K562 (cell line): ENCODE data around the gene NEMP1. TPM values are rescaled to one million over a fixed set of nuclear protein-coding genes. Genes with fewer than 3 reads are reported as not detected.

Experiments
- CC2D1A ChIP-seq: fragments of 450-650 bp; IDR thresholded peaks from 2 replicates; pipeline ENCODE4 v1.6.1; 2017; ENCODE audit warnings: mild to moderate bottlenecking
- EP300 ChIP-seq: IDR thresholded peaks from 2 replicates; pipeline ENCODE4 v1.6.1; 2012; ENCODE audit warnings: low read length, improper control_type of control experiment
- GATAD2A ChIP-seq: fragments of 450-650 bp; IDR thresholded peaks from 2 replicates; pipeline ENCODE4 v1.6.1; 2017
- POLR2G ChIP-seq: fragments of 200-400 bp; formaldehyde crosslinking; IDR thresholded peaks from 2 replicates; pipeline ENCODE4 v1.6.1; 2017; ENCODE audit warnings: low read depth, mild to moderate bottlenecking, antibody characterized with exemption, low read length, moderate library complexity
- SMC3 ChIP-seq: conservative IDR thresholded peaks from 2 replicates; pipeline ENCODE4 v1.6.1; 2011; ENCODE audit warnings: low read depth, low read length, improper control_type of control experiment; ENCODE audit not compliant: insufficient read depth
- TAF1 ChIP-seq: IDR thresholded peaks from 2 replicates; pipeline ENCODE4 v1.6.1; 2011; ENCODE audit warnings: mild to moderate bottlenecking, low read length, moderate library complexity; ENCODE audit not compliant: insufficient read depth, control insufficient read depth, severe bottlenecking; ENCODE audit errors: extremely low read depth
- UBTF ChIP-seq, 2 experiments: IDR thresholded peaks; 2 replicates each; pipeline ENCODE4 v1.6.1; 2012; ENCODE audit warnings: improper control_type of control experiment in 2 of 2, low read depth in 2 of 2, low read length in 2 of 2, borderline replicate concordance in 1 of 2
- ZFP30 ChIP-seq: fragments of 250-450 bp; sonication (Bioruptor Pico); IDR thresholded peaks from 2 replicates; pipeline ENCODE4 v1.8.0; 2022; ENCODE audit warnings: moderate library complexity, mild to moderate bottlenecking, inconsistent platforms, borderline replicate concordance
- polyA plus RNA-seq, 8 experiments: library from polyadenylated mRNA; depleted of rRNA in 4 of 8; stranded (reverse) in 5 of 8; unstranded in 3 of 8; fragments of >200 nt; fragmentation: Nextera tagmentation in 2 of 8; fragmentation: Illumina TruSeq in 1 of 8; extraction: Ambion mirVana in 2 of 8; extraction: Trizol in 1 of 8; gene quantifications; 2 replicates each; pipeline versions ENCODE4 v1.2.1 to v1.2.3, GENCODE V29; 2011 to 2014; ENCODE audit warnings: inconsistent platforms in 1 of 8, missing spikeins in 1 of 8
- total RNA-seq, 7 experiments: library from RNA; depleted of rRNA in 6 of 7; stranded (reverse); fragments of >200 nt in 6 of 7; fragmentation: Illumina TruSeq in 2 of 7; extraction: Trizol in 2 of 7; gene quantifications; 2 replicates each; pipeline versions ENCODE4 v1.2.1 to v1.2.3, GENCODE V29; 2011 to 2021; ENCODE audit warnings: low replicate concordance in 1 of 7
- TF ChIP-seq, protein P1 (sequence below): fragments of 450-650 bp; conservative IDR thresholded peaks from 2 replicates; pipeline ENCODE4 v1.6.1; 2016; ENCODE audit warnings: missing genetic modification characterization, low read depth, mild to moderate bottlenecking, missing compliant biosample characterization, moderate library complexity
- TF ChIP-seq, protein P2 (sequence below): fragments of 450-650 bp; IDR thresholded peaks from 2 replicates; pipeline ENCODE4 v1.6.1; 2016; ENCODE audit warnings: mild to moderate bottlenecking, moderate library complexity

Gene NEMP1
- total and polyA plus RNA-seq, 9 of the 15 experiments (the other 6 are each of a cell fraction or from before 2014, with no cell fraction given): 9.5 to 82.2 (median 41.2) TPM

GRCh38 chr12:57088354-57089270 is 10.0 kb upstream of the NEMP1 start, which contains the start of gene NAB2 (continued):
- TF ChIP-seq EP300 (peak; percentile 47; the same call in 1 of the 2 replicates), CC2D1A (no peak), TAF1 (peak; percentile 82), POLR2G (peak; percentile 77), ZFP30 (no peak), SMC3 (no peak), GATAD2A (peak; percentile 50; the same call in 1 of the 2 replicates), UBTF (IDR thresholded peaks at IDR 0.05; ENCODE audit: borderline replicate concordance in 1 of 2, low read depth in 2 of 2, low read length in 2 of 2) (peak; percentile 46 to 49; a peak in 1 of 4 replicates)
- TF ChIP-seq, protein P1, sequence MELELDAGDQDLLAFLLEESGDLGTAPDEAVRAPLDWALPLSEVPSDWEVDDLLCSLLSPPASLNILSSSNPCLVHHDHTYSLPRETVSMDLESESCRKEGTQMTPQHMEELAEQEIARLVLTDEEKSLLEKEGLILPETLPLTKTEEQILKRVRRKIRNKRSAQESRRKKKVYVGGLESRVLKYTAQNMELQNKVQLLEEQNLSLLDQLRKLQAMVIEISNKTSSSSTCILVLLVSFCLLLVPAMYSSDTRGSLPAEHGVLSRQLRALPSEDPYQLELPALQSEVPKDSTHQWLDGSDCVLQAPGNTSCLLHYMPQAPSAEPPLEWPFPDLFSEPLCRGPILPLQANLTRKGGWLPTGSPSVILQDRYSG (tag): 0 out of 2 replicates have a peak, but pooled peaks have one; percentile 18
- TF ChIP-seq, protein P2, sequence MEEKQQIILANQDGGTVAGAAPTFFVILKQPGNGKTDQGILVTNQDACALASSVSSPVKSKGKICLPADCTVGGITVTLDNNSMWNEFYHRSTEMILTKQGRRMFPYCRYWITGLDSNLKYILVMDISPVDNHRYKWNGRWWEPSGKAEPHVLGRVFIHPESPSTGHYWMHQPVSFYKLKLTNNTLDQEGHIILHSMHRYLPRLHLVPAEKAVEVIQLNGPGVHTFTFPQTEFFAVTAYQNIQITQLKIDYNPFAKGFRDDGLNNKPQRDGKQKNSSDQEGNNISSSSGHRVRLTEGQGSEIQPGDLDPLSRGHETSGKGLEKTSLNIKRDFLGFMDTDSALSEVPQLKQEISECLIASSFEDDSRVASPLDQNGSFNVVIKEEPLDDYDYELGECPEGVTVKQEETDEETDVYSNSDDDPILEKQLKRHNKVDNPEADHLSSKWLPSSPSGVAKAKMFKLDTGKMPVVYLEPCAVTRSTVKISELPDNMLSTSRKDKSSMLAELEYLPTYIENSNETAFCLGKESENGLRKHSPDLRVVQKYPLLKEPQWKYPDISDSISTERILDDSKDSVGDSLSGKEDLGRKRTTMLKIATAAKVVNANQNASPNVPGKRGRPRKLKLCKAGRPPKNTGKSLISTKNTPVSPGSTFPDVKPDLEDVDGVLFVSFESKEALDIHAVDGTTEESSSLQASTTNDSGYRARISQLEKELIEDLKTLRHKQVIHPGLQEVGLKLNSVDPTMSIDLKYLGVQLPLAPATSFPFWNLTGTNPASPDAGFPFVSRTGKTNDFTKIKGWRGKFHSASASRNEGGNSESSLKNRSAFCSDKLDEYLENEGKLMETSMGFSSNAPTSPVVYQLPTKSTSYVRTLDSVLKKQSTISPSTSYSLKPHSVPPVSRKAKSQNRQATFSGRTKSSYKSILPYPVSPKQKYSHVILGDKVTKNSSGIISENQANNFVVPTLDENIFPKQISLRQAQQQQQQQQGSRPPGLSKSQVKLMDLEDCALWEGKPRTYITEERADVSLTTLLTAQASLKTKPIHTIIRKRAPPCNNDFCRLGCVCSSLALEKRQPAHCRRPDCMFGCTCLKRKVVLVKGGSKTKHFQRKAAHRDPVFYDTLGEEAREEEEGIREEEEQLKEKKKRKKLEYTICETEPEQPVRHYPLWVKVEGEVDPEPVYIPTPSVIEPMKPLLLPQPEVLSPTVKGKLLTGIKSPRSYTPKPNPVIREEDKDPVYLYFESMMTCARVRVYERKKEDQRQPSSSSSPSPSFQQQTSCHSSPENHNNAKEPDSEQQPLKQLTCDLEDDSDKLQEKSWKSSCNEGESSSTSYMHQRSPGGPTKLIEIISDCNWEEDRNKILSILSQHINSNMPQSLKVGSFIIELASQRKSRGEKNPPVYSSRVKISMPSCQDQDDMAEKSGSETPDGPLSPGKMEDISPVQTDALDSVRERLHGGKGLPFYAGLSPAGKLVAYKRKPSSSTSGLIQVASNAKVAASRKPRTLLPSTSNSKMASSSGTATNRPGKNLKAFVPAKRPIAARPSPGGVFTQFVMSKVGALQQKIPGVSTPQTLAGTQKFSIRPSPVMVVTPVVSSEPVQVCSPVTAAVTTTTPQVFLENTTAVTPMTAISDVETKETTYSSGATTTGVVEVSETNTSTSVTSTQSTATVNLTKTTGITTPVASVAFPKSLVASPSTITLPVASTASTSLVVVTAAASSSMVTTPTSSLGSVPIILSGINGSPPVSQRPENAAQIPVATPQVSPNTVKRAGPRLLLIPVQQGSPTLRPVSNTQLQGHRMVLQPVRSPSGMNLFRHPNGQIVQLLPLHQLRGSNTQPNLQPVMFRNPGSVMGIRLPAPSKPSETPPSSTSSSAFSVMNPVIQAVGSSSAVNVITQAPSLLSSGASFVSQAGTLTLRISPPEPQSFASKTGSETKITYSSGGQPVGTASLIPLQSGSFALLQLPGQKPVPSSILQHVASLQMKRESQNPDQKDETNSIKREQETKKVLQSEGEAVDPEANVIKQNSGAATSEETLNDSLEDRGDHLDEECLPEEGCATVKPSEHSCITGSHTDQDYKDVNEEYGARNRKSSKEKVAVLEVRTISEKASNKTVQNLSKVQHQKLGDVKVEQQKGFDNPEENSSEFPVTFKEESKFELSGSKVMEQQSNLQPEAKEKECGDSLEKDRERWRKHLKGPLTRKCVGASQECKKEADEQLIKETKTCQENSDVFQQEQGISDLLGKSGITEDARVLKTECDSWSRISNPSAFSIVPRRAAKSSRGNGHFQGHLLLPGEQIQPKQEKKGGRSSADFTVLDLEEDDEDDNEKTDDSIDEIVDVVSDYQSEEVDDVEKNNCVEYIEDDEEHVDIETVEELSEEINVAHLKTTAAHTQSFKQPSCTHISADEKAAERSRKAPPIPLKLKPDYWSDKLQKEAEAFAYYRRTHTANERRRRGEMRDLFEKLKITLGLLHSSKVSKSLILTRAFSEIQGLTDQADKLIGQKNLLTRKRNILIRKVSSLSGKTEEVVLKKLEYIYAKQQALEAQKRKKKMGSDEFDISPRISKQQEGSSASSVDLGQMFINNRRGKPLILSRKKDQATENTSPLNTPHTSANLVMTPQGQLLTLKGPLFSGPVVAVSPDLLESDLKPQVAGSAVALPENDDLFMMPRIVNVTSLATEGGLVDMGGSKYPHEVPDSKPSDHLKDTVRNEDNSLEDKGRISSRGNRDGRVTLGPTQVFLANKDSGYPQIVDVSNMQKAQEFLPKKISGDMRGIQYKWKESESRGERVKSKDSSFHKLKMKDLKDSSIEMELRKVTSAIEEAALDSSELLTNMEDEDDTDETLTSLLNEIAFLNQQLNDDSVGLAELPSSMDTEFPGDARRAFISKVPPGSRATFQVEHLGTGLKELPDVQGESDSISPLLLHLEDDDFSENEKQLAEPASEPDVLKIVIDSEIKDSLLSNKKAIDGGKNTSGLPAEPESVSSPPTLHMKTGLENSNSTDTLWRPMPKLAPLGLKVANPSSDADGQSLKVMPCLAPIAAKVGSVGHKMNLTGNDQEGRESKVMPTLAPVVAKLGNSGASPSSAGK: peak; percentile 96
